ENCODE results near the gene ACTL7A. TPM values are rescaled to one million over a fixed set of nuclear protein-coding genes. Genes with fewer than 3 reads are reported as not detected.
"Not testable (repeated sequence)": the region's sequence is repeated elsewhere in the genome, so short reads cannot be mapped to it uniquely, and the experiment has no call there.

Gene ACTL7A
- total RNA-seq, 4 donors from 2014 or later: not detected

DNA sequence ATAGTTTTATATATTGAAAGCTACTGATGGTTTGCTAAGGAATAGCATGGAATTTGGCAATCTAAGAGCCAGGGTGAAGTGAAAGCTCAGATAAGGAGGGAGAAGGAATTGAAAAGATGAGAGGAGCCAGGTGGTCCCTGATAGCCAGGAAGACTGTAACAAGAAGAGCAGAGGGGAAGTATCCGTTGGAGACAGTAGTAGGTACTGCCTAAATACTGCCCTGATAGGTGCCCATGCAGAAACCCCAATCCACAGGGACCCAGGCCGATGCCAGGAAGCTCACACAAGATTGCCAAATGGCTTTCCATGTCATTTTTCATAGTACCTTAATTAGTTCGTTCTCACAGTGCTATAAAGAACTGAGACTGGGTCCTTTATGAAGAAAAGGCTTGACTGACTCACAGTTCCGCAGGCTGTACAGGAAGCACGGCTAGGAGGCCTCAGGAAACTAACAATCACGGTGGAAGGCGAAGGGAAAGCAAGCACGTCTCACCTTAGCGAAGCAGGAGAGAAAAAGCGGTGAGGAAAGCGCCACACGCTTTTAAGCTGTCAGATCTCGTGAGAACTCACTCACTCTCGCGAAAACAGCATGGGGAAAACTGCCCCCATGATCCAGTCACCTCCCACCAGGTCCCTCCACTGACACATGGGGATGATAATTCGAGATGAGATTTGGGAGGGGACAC is 19.3 kb upstream of the ACTL7A start:
- Histone ChIP-seq H3K4me3 (no peak overlapping the region), H3K9me3 (no peaks in the 10 kb centered on the region), H3K27me3 (no peaks in the 10 kb centered on the region), H3K27ac (no peak overlapping the region), H3K4me1 (no peaks in the 10 kb centered on the region), H3K36me3 (no peaks in the 10 kb centered on the region)
- TF ChIP-seq POLR2A (IDR thresholded peaks at IDR 0.05): no peak
- TF ChIP-seq, protein P1, sequence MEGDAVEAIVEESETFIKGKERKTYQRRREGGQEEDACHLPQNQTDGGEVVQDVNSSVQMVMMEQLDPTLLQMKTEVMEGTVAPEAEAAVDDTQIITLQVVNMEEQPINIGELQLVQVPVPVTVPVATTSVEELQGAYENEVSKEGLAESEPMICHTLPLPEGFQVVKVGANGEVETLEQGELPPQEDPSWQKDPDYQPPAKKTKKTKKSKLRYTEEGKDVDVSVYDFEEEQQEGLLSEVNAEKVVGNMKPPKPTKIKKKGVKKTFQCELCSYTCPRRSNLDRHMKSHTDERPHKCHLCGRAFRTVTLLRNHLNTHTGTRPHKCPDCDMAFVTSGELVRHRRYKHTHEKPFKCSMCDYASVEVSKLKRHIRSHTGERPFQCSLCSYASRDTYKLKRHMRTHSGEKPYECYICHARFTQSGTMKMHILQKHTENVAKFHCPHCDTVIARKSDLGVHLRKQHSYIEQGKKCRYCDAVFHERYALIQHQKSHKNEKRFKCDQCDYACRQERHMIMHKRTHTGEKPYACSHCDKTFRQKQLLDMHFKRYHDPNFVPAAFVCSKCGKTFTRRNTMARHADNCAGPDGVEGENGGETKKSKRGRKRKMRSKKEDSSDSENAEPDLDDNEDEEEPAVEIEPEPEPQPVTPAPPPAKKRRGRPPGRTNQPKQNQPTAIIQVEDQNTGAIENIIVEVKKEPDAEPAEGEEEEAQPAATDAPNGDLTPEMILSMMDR (IDR thresholded peaks at IDR 0.05): no peak
- intact Hi-C loops (cut with DNase I; ENCODE audit: low total_unique reads): no loop called here
- no peak for DNase-seq

DNA sequence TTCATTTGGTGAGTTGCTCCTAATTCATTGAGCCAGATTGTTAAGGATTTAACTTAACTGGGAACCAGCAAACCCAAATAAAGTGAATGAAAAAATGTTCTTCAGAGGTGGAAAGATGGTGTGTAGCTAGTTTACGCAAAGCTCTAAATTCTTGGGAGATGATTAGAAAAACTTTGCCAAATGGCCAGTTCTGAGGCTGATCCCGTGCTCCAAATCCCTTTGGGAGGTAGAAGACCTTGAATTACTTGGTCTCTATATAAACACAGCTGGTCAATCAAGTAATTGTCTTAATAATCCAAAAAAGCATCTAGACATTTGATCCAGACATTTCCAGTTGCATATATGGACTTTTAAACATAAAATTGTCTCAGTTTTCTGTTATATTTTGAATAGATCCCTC is 17.7 kb upstream of the ACTL7A start:
- no peak for TF ChIP-seq POLR2A (IDR thresholded peaks at IDR 0.05)
- TF ChIP-seq, protein P1 (IDR thresholded peaks at IDR 0.05): no peak
- Histone ChIP-seq H3K4me1 (no peaks in the 10 kb centered on the region), H3K4me3 (no peak overlapping the region), H3K9me3 (no peaks in the 10 kb centered on the region), H3K27ac (no peak overlapping the region), H3K27me3 (no peaks in the 10 kb centered on the region), H3K36me3 (no peaks in the 10 kb centered on the region)
- intact Hi-C loops (cut with DNase I; ENCODE audit: low total_unique reads): no loop called here
- no peak for DNase-seq

DNA sequence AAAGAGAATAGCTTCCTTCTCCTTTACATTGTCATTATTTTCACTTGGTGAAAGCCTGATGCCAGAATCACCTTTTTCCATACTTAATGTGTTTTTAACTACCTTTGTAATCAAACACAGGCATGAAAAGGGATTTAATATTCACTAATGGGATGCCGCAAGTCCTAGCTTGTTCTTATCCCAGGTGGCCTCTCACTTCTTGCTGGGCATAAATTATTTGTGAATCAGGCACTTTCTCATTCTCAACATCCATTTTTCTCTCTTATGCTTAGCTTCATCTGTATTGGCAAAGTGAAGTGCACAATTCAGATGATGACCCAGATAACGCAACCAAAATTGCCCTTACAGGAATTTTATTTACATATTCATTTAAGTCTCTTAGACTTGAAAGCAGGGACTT is 17.2 kb upstream of the ACTL7A start:
- Histone ChIP-seq H3K27me3 (no peaks in the 10 kb centered on the region), H3K36me3 (no peaks in the 10 kb centered on the region), H3K4me1 (no peaks in the 10 kb centered on the region), H3K9me3 (no peaks in the 10 kb centered on the region), H3K4me3 (no peak overlapping the region), H3K27ac (no peak overlapping the region)
- intact Hi-C loops (cut with DNase I; ENCODE audit: low total_unique reads): no loop called here
- TF ChIP-seq, protein P1 (IDR thresholded peaks at IDR 0.05): no peak
- TF ChIP-seq POLR2A (IDR thresholded peaks at IDR 0.05): no peak
- no peak for DNase-seq

DNA sequence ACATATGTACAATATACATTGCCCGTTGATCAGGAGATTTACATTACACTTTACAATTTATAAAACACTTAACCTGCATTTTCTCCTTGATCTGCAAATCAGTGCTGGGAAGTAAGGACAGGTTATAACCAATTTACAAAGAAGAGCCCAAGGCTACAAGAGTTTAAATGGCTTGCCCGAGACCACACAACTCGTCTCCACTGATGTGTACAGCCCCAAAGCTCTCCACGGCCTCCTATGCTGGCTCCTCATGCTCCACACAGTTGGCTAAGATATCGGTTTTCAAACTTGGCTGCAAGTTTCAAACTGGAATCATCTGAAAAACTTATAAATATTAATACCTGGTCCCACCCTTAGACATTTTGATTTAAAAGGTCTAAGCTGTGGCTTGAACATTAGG is 16.6 kb upstream of the ACTL7A start:
- no peak for TF ChIP-seq POLR2A (IDR thresholded peaks at IDR 0.05)
- TF ChIP-seq, protein P1 (IDR thresholded peaks at IDR 0.05): no peak
- Histone ChIP-seq H3K4me1 (no peaks in the 10 kb centered on the region), H3K9me3 (no peaks in the 10 kb centered on the region)

DNA sequence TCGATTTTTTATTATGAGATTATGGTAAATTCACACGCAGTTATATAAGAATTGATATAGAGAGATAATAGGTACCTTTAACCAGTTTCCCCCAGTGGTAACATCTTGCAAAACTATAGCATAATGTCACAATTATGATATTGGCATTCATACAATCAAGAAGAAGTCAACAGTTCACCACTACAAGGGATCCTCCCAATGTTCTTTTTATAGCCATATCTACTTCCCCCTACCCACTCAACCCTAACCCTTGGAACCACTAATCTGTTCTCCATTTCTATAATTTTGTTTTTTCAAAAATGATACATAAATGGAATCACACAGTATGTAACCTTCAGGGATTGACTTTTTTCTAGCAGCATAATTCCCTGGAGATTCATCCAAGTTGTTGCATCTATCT is 16.1 kb upstream of the ACTL7A start:
- no peaks in the 10 kb centered on the region for H3K36me3 ChIP-seq
- DNase-seq: no peak
- H3K27me3 ChIP-seq: no peaks in the 10 kb centered on the region
- H3K9me3 ChIP-seq: no peaks in the 10 kb centered on the region
- intact Hi-C loops (cut with DNase I; ENCODE audit: low total_unique reads): no loop called here
- H3K27ac ChIP-seq: no peak overlapping the region
- H3K4me1 ChIP-seq: no peaks in the 10 kb centered on the region
- no peak for TF ChIP-seq POLR2A (IDR thresholded peaks at IDR 0.05)
- TF ChIP-seq, protein P1 (IDR thresholded peaks at IDR 0.05): no peak
- H3K4me3 ChIP-seq: no peak overlapping the region

More for the DNA sequence above, 16.6 kb upstream of the ACTL7A start:
- H3K27me3 ChIP-seq: no peaks in the 10 kb centered on the region
- no peak for DNase-seq
- H3K27ac ChIP-seq: no peak overlapping the region
- intact Hi-C loops (cut with DNase I; ENCODE audit: low total_unique reads): no loop called here
- H3K36me3 ChIP-seq: no peaks in the 10 kb centered on the region
- no peak overlapping the region for H3K4me3 ChIP-seq

DNA sequence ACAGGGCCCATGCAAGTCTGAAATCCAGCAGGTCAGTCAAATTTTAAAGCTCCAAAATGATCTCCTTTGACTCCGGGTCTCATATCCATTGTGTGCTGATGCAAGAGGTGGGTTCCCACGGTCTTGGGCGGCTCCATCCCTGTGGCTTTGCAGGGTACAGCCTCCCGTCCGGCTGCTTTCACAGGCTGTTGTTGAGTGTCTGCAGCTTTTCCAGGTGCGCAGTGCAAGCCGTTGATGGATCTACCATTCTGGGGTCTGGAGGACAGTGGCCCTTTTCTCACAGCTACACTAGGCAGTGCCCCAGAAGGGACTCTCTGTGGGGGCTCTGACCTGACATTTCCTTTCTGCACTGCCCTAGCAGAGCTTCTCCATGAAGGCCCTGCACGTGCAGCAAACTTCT is 13.8 kb upstream of the ACTL7A start:
- H3K4me3 ChIP-seq; H3K27ac ChIP-seq; intact Hi-C loops (cut with DNase I; ENCODE audit: low total_unique reads); H3K36me3 ChIP-seq; DNase-seq; H3K4me1 ChIP-seq; H3K9me3 ChIP-seq; H3K27me3 ChIP-seq: not testable (repeated sequence)
